Stimulated activated CD8-positive, alpha-beta memory T cell treated with anti-CD3 and anti-CD28 coated beads, Interleukin-15, amount 100 ng/mL, for 48 hours (primary cell): ENCODE measurements around the gene FRMD4A.

Experiments
- DNase-seq, 2 donors: peaks; one replicate each; pipeline ENCODE4 v3.0.0-alpha.2; 2020; ENCODE audit warnings: low read depth in 2 of 2

Gene FRMD4A

DNA sequence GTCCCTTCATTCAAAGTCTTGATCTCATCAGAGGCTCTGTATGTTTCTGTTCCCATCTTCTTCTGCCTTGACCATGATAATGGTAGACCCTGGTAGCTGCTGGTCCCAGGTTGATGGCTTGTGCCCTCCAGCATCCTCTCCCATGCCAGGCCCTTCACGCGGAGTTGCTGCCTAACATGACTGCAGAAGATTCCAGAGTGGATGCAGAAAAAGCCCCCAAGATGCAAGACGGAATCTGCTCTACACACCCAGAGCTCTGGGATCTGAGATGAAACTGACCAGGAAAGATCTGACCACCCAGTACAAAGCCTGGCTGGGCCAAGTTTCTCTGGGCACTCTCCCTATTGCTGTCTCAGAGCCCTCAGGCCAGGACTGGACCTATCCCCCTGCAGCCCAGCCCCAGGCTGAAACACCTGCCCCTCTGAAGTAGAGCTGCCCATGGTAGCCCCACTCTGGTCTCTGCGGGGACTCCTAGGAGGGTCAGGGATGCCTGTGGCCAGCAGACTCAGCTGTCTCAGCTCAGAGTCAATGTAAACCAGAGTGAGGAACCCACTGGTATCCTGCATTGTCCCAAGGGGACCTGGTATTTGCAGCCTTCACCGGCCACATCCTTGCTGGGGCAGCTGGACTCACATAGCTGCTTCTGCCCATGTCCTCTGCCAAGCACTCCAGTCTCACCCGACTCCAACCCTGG, 9.5 kb upstream of the FRMD4A start:
- DNase-seq, result no peak

DNA sequence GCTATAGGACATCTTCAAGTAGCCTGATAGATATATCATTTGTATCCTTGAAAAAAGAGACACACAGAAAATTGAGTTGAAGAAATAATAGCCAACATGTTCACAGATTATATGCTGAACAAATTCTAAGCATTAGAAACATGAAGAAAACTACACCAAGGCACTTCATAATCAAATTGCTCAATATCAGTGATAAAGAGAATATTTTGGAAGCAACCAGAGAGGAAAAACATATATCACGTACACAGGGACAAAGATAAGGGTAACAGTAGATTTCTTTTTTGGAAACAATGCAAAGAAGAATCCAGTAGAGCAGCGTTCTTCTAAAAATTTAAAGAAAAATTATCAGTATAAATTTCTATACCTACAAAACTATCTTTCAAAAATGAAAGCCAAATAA, 6.0 kb upstream of the FRMD4A start:
- DNase-seq, result no peak

GRCh38 chr10:14334771-14335170, 4.0 kb upstream of the FRMD4A start:
- no peak for DNase-seq

GRCh38 chr10:14333606-14334005, 2.9 kb upstream of the FRMD4A start:
- DNase-seq, result no peak

DNA sequence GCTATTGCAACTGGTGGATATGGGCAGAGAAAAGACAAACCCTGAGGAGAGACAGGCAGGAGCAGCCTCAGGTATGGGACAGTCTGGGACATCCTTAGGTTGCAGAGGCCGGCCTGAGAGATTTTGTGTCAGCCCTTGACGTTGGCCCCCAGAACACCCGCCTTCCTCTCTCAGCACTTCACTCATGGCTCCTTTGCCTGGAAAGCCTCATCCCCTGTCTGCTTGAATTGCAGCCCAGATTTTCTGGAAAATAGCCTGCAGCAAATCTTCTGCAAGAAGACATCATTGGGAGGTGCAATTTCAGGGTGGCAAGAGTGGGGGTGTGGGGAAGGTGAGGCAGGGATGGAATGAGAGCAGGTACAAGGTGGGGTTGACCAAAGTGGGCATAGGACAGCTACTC, 2.2 kb upstream of the FRMD4A start:
- no peak for DNase-seq

DNA sequence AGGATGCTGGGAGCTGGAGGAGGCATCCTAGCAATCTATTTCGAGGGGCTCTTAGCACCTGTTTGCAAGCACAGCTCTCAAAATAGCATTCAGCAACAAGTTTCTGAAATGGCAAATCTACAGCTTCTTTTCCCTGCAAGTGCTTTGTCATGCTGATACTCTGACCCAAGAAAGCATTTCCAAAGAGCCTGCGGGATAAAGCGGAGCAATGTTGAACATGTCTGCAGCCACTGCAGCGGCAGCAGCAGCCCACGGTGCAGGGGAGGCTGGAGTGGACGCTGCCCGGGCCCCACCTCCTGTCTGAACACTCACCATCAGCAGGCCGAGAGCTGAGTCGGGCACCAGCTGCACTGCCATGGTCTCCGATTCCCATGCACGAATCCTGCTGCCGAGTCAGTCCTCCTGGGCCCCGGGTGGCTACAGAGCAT, 964 bp downstream of the FRMD4A start:
- DNase-seq, result no peak

GRCh38 chr10:14328881-14329672, 1.6 kb downstream of the FRMD4A start:
- no peak for DNase-seq

DNA sequence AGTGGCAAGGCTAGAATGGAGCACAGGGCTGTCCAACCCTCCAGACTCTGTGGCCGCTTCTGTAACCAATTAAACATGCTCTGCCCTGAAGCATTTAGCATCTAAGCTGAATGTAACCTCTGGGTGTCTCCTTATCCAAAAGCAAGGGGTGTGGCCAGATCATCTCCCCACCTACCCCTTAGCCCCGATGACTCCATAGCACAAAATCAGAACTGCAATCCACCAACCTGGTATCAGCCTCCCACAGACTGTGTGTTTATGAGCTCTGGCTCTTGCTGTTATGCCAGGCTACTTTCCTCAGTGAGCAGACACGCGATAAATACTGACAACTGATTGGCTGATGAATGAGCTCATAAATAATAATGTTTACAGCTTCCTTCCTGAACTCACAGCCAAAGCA, 3.2 kb downstream of the FRMD4A start:
- DNase-seq, result no peak

GRCh38 chr10:14326581-14326980, 4.1 kb downstream of the FRMD4A start:
- DNase-seq, result no peak

- peak; percentile 13 to 32 for DNase-seq
Observed at GRCh38 chr10:14325325-14325955, 5.3 kb downstream of the FRMD4A start.

DNA sequence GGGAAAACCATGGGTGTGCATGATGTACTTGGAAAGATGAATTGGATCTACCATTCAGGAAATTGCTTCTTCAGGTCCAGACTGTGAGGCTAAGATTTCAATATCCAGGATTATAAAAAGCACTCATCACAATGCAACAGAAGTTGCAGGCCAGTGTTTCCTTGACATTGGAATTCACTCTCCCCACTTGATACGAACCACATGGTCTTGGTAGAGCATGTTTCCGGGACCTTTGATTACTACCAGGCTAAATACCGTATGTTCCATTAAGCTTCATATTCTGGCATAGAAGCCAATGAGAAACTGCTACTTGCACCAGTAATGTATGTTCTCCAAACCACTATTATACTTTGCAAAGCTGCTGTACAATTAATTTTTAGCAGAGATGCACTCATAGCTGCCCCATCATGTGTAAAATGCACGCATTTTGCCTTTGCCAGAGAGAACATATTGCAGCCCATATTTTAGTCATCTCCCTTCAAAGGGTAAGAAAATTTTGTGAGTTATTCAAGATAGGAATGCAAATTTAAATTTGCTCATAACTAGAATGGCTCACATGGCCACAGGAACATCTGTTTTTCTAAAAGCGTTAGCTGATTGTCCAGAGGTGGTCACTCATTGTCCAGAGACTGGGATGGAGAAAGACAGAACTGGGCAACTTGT, 8.1 kb downstream of the FRMD4A start:
- DNase-seq, result no peak

DNA sequence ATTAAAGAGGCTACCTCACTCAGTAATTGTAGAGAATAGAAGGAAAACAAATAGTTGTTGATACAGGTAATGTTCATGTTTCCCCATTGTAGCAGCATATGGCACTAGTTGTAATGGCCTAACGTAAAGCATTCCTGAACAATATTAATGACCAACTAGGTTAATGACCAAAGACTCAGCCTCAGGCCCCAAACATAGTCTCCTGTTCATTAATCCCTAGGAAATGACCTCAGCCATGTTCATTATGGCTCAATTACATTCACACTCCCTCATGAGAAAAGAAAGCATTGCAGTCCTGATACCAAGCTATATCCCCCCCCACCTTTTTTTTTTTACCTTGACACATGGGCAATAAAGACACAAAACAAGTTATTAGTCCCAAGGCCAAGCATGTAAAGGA, 12.7 kb downstream of the FRMD4A start:
- no peak for DNase-seq

DNA sequence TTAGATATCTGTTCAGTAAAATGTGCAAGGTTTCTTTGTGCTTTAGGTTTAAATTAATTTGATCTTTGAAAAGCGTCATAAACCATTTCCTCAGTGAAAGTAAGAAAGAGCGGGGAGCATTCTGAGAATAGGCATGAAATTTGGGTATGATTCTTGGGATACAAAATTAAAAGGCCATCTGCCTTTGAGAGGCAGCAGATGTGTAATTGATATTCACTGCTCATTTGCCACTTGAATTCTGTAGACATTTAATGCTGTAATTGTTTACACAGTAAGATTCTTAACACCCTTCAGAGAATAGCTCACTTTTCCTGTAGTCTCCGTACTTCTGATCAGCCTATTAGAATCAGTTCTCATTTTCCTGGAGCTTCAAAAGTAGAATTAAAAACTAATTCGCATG, 18.7 kb downstream of the FRMD4A start:
- no peak for DNase-seq

DNA sequence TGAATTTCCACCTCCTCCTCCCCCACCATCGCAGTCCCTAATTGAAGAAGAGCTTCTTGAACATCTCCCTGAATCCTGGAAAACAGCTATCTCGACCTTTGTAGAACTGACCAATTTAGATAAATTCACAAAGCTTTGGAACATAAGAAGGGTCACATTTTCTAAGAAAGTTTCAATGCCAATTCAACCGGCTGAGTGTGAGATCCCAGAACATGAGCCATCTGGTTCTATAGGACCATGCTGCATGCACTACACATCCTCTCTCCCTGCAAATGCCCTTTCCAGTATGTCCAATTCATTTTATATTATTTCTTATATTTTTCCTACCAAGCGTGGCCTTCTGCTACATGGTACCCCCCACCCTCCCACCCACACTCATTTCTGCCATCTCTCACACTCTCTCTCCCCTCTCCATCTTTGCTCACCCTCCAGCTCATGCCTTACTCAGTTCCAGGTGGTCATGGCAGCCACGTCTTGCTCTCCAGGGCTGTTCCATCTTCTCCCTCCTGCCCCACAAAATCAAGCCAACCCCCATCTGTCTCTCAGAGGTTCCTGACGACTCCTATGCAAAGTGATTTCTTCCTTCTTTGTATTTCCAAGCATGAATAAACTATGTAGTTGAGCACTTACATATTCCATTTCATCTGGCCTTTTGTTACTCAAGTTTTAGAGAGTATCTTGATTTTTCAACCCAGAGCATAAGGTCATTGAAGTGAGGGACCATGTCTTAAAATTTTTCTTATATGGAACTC, 19.3 kb downstream of the FRMD4A start:
- DNase-seq, result no peak

DNA sequence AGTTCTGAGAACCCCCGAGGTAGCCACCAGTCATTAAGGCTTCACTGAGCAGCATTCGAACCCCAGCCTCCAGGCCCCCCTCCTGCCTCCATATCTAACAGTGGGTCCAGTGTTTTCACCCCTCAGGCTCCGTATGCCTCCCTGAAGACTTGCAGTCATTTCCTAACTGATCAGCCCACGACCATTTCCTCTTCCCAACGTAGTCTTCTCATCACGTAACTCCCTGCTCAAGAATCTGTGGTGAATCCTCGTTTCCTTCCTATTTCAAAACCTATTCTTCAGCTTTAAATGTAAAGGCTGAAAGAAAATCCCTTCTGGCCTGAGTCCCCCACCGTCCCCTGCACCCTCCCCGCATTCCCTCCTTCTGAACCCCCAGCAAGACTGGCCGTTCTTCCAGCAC, 21.1 kb downstream of the FRMD4A start:
- no peak for DNase-seq

GRCh38 chr10:14306190-14306589, 24.5 kb downstream of the FRMD4A start:
- DNase-seq, result no peak

- DNase-seq, result no peak
Observed at GRCh38 chr10:14304046-14304445, 26.7 kb downstream of the FRMD4A start.

- no peak for DNase-seq
Observed at GRCh38 chr10:14302035-14302434, 28.7 kb downstream of the FRMD4A start.

DNA sequence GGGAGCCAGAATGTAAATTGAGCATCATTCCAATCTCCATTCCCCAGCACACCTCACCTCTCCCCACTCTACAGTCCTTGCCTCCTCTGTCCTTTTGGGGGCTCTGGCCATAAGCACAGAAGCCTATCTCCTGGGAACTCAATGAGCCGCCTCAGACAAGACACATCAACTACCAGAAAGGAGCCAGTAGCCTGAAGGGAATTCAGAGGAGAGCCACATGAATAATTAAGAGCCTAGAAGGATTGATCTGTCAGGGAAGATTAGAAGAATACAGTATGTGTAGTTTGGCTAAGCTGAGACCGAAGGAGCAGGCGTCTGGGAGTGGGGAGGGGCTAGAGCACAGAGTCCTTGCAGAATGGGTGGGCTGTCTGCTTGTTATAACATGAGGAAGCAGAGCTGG, 31.2 kb downstream of the FRMD4A start:
- DNase-seq, result no peak

GRCh38 chr10:14296065-14296709, 34.5 kb downstream of the FRMD4A start:
- no peak for DNase-seq
